Erythroblast (primary cell): ENCODE results near the gene CAND2.

Source experiments
- GATA1 ChIP-seq: IDR thresholded peaks from 2 replicates; pipeline ENCODE4 v1.6.1; 2011; ENCODE audit warnings: low read depth, mild to moderate bottlenecking, control low read depth, low read length, moderate library complexity
- POLR2A ChIP-seq: IDR thresholded peaks from 2 replicates; pipeline ENCODE4 v1.6.1; 2011; ENCODE audit warnings: mild to moderate bottlenecking, low read length

DNA sequence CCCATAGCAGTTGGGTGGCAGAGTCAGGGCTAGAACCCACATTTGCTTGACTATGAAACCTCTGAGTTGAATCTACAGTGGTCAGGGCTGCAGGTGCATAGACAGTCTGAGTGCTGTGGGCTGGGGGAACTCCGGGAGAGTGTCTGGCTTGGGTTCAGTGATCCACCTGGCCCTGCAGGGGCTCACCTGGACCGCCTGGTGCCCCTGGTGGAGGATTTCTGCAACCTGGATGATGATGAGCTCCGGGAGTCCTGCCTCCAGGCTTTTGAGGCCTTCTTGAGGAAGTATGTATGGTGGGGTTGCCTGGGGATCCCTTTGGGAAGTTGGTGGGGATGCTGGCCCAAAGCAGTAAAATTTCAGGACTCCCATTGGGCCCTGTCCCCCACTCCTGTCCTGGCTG is 16.3 kb downstream of the CAND2 start:
- no peak for TF ChIP-seq POLR2A
- TF ChIP-seq GATA1 = no peak
